Right atrium auricular region (tissue), 2 donors: ENCODE measurements around the gene RSRC1. TPM values are rescaled to one million over a fixed set of nuclear protein-coding genes. Genes with fewer than 3 reads are reported as not detected.
"Not testable (repeated sequence)": the region's sequence is repeated elsewhere in the genome, so short reads cannot be mapped to it uniquely, and the experiment has no call there.

Experiments used
- DNase-seq: peaks from one replicate; pipeline ENCODE4 v3.0.0-alpha.2; 2019; ENCODE audit warnings: low spot score
- H3K27ac ChIP-seq, 2 donors: fragments of 200-600 bp; sonication (generic); 1 replicate in 1 of 2; 2 replicates in 1 of 2; pipeline ENCODE4 v1.5.1; 2016 to 2019
- H3K27me3 ChIP-seq, 2 donors: fragments of 200-600 bp; sonication (generic); one replicate each; pipeline versions ENCODE4 v1.5.1 to v1.6.0; 2017 to 2019
- H3K36me3 ChIP-seq: fragments of 200-600 bp; sonication (generic); one replicate; pipeline ENCODE4 v1.5.1; 2016
- H3K4me1 ChIP-seq, 2 donors: fragments of 200-600 bp; sonication (generic); one replicate each; pipeline versions ENCODE4 v1.5.1 to v1.6.0; 2017 to 2019
- H3K4me3 ChIP-seq, 2 donors: fragments of 200-600 bp; sonication (generic); 1 replicate in 1 of 2; 2 replicates in 1 of 2; pipeline ENCODE4 v1.5.1; 2017 to 2019; ENCODE audit warnings: mild to moderate bottlenecking in 1 of 2, moderate library complexity in 1 of 2
- H3K9me3 ChIP-seq, 2 donors: fragments of 200-600 bp; sonication (generic); one replicate each; pipeline ENCODE4 v1.5.1; 2019
- CTCF ChIP-seq, 2 donors: fragments of 200-600 bp; sonication (generic); IDR thresholded peaks; one replicate each; pipeline ENCODE4 v1.5.1; 2019; ENCODE audit warnings: antibody characterized with exemption in 2 of 2
- total RNA-seq, 2 donors: library from RNA; depleted of rRNA; stranded (reverse); fragments of >200 nt; gene quantifications; one replicate each; pipeline ENCODE4 v1.1.0, GENCODE V29; 2016

RSRC1 gene
- total RNA-seq, 2 donors from 2014 or later = 24.8 to 42.5 TPM

GRCh38 chr3:158110658-158111018, 749 bp downstream of the RSRC1 start:
- peaks cover 23 to 26% of the 10 kb centered on the region in 2 donors for H3K27me3 ChIP-seq
- no peak for DNase-seq
- peak overlapping the region; percentile 75 to 88 for H3K4me3 ChIP-seq
- H3K36me3 ChIP-seq = no peaks in the 10 kb centered on the region
- H3K4me1 ChIP-seq = peaks cover 0 to 29% of the 10 kb centered on the region in 2 donors
- no peak for TF ChIP-seq CTCF (IDR thresholded peaks at IDR 0.05)
- peak overlapping the region; percentile 81 to 83 for H3K27ac ChIP-seq
- H3K9me3 ChIP-seq = no peaks in the 10 kb centered on the region

- TF ChIP-seq CTCF (IDR thresholded peaks at IDR 0.05) = no peak
- no peak overlapping the region for H3K27ac ChIP-seq
- peaks cover 0 to 17% of the 10 kb centered on the region in 2 donors for H3K4me1 ChIP-seq
- no peak overlapping the region for H3K4me3 ChIP-seq
- H3K9me3 ChIP-seq = no peaks in the 10 kb centered on the region
- H3K36me3 ChIP-seq = no peaks in the 10 kb centered on the region
- no peak for DNase-seq
- H3K27me3 ChIP-seq = peaks cover 18 to 21% of the 10 kb centered on the region in 2 donors
Measured at GRCh38 chr3:158111861-158112260, 2.0 kb downstream of the RSRC1 start.

GRCh38 chr3:158113595-158113994, 3.7 kb downstream of the RSRC1 start:
- not testable (repeated sequence) for H3K4me3 ChIP-seq, H3K27ac ChIP-seq, H3K36me3 ChIP-seq, H3K27me3 ChIP-seq, H3K9me3 ChIP-seq, DNase-seq
- peaks cover 0 to 14% of the 10 kb centered on the region in 2 donors for H3K4me1 ChIP-seq

GRCh38 chr3:158120330-158120729, 10.4 kb downstream of the RSRC1 start:
- H3K4me3 ChIP-seq = no peak overlapping the region
- H3K27me3 ChIP-seq = no peaks in the 10 kb centered on the region
- no peak for TF ChIP-seq CTCF (IDR thresholded peaks at IDR 0.05)
- no peaks in the 10 kb centered on the region for H3K4me1 ChIP-seq
- H3K9me3 ChIP-seq = no peaks in the 10 kb centered on the region
- DNase-seq = no peak
- H3K27ac ChIP-seq = no peak overlapping the region
- H3K36me3 ChIP-seq = peaks cover 15% of the 10 kb centered on the region

DNA sequence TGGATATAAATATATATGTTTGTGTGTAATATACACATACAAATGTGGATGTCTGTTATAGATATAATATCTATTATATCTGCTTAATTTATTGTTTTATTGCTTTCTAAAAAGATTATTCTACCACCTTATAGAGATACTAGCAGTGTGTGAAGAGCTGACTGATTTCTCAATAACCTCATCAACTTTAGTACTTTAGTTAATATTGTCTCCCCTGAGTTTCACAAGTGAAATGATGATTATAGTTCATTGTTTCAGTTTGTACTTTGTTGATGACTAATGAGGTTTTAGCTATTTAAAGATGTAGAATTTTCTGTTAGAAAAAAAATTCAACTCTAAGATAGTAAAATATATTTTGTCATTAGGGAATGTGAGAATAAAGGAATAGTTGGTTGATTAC, 11.4 kb downstream of the RSRC1 start:
- no peak for TF ChIP-seq CTCF (IDR thresholded peaks at IDR 0.05)
- Histone ChIP-seq H3K4me3 (no peak overlapping the region), H3K4me1 (no peaks in the 10 kb centered on the region), H3K9me3 (peaks cover 0 to 4% of the 10 kb centered on the region in 2 donors), H3K27me3 (no peaks in the 10 kb centered on the region), H3K27ac (no peak overlapping the region), H3K36me3 (peaks cover 15% of the 10 kb centered on the region)
- DNase-seq = no peak

DNA sequence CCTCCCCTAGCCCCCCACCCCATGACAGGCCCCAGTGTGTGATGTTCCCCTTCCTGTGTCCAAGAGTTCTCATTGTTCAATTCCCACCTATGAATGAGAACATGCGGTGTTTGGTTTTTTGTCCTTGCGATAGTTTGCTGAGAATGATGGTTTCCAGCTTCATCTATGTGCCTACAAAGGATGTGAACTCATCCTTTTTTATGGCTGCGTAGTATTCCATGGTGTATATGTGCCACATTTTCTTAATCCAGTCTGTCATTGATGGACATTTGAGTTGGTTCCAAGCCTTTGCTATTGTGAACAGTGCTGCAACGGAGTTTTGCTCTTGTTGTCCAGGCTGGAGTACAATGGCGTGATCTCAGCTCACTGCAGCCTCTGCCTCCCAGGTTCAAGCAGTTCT, 12.8 kb downstream of the RSRC1 start:
- Histone ChIP-seq H3K36me3 (peaks cover 25% of the 10 kb centered on the region), H3K9me3 (peaks cover 0 to 18% of the 10 kb centered on the region in 2 donors)
- not testable (repeated sequence) for DNase-seq, H3K4me1 ChIP-seq, H3K4me3 ChIP-seq, H3K27me3 ChIP-seq, H3K27ac ChIP-seq
